Activated naive CD4-positive, alpha-beta T cell treated with anti-CD3 and anti-CD28 coated beads, Interleukin-2, amount 10 ng/mL, durations not matched to agents 7 days and 5 days (primary cell): Measurements from ENCODE around the gene COX5A.
"Not testable (repeated sequence)": the region's sequence is repeated elsewhere in the genome, so short reads cannot be mapped to it uniquely, and the experiment has no call there.

Source experiments
- CTCF ChIA-PET: fragments of 350-600 bp; sonication (Branson Sonifier 250); formaldehyde crosslinking; loops from one replicate; lab custom pipeline; 2021; ENCODE audit warnings: antibody characterized with exemption; lab: Charles Lee
- DNase-seq: peaks from one replicate; pipeline ENCODE4 v3.0.0-alpha.2; 2020
- H3K27ac Mint-ChIP-seq: one replicate; pipeline ENCODE4 v1.8.0; 2021; ENCODE audit warnings: mild to moderate bottlenecking, moderate library complexity, mixed read lengths
- H3K27me3 Mint-ChIP-seq: one replicate; pipeline ENCODE4 v1.8.0; 2021; ENCODE audit warnings: mild to moderate bottlenecking, mixed read lengths
- H3K36me3 Mint-ChIP-seq: one replicate; pipeline ENCODE4 v1.8.0; 2021; ENCODE audit warnings: mixed read lengths
- H3K4me1 Mint-ChIP-seq: one replicate; pipeline ENCODE4 v1.8.0; 2021; ENCODE audit warnings: mixed read lengths
- H3K4me3 Mint-ChIP-seq: one replicate; pipeline ENCODE4 v1.8.0; 2021; ENCODE audit warnings: mild to moderate bottlenecking, moderate library complexity, mixed read lengths
- H3K9me3 Mint-ChIP-seq: one replicate; pipeline ENCODE4 v1.8.0; 2021; ENCODE audit warnings: mixed read lengths

Gene COX5A

DNA sequence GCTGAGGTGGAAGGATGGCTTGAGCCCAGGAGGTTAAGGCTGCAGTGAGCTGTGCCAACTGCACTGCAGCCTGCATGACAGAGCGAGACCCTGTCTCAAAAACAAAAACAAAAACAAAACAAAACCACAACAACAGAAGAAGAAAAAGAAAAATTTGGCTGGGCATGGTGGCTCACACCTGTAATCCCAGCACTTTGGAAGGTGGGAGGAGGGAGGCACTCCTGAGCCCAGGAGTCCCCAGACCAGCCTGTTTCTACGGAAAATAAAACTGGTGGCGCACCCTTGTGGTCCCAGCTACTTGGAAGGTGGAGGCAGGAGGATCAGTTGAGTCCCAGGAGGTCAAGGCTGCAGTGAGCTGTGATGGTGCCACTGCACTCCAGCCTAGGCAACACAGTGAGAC is 2.7 kb downstream of the COX5A start:
- Mint-ChIP-seq H3K36me3 (peaks cover 14% of the 10 kb centered on the region), H3K4me1 (peaks cover 41% of the 10 kb centered on the region), H3K4me3 (peak overlapping the region; percentile 38), H3K27ac (peak overlapping the region; percentile 77)
- not testable (repeated sequence) for DNase-seq, H3K9me3 Mint-ChIP-seq, H3K27me3 Mint-ChIP-seq
- CTCF ChIA-PET = interaction anchor here (1.8 kb wide), 1 partner anchor 31 kb away, joined by 5 read pairs; no protein-coding TSS in a partner anchor

DNA sequence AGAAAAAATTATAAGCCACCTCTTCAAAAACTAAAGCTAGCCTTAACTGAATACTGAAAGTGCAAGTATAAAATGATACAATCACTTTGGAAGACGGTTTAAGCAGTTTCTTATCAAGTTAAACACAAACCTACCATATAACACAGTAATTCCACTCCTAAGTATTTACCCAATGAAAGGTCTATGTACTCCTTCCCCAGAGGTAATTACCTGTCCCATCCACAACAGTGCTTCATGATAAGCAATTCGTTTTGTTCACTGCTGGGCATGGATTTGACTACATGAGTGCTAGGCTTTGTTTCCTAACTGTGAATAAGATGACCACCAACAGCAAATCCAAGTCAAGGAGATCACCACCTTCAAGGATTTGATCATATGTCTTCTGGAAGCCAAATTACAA is 4.3 kb downstream of the COX5A start:
- Mint-ChIP-seq H3K36me3 (peaks cover 20% of the 10 kb centered on the region), H3K9me3 (no peaks in the 10 kb centered on the region), H3K27ac (no peak overlapping the region), H3K4me3 (no peak overlapping the region), H3K4me1 (peaks cover 41% of the 10 kb centered on the region), H3K27me3 (no peaks in the 10 kb centered on the region)
- no peak for DNase-seq
- CTCF ChIA-PET = interaction anchor here (0.7 to 1.8 kb wide), 4 partner anchors 23 to 152 kb away, joined by 3 to 5 read pairs (median 4); partner anchors contain the start of gene RPP25

DNA sequence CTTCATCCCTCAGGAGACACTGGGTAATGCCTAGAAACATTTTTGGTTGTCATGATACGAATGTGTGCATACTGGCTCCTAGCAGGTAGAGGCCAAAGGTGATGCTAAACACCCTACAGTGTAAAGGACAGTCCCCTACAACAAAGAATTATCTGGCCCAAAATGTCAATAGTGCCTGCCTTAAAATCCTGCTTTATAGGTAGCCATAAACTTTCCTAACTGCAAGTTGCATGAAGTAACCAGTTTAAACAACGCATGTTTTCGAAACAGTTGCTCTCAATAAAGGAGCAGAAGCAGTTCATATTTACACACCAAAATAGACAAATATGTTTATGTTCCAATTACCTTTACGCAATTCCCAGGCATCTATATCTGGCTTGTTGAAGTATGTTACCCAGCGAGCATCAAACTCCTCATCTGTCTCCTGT is 9.1 kb downstream of the COX5A start:
- peaks cover 30% of the 10 kb centered on the region for H3K36me3 Mint-ChIP-seq

DNA sequence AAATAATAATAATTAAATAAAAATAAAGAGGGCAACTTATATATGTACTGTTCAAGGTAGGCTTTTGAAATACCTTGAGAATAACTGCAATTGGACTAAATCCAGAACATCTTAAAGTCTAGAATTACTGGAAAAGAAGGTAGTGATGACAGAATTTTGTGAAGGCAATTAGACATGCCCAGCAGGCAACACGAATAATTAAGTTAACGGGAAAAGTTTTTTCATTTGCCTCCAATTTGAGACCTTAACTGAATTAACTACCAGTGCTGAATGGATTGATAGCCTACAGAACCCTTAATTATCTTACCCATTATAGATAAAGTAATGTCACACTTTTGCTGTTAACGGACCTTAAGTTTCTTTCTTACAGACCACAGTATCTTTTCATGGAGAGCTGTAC is 13.3 kb downstream of the COX5A start:
- H3K9me3 Mint-ChIP-seq = no peaks in the 10 kb centered on the region

More for the DNA sequence above, 9.1 kb downstream of the COX5A start:
- CTCF ChIA-PET = no interaction called here
- no peaks in the 10 kb centered on the region for H3K27me3 Mint-ChIP-seq
- H3K4me3 Mint-ChIP-seq = no peak overlapping the region
- H3K9me3 Mint-ChIP-seq = no peaks in the 10 kb centered on the region
- peaks cover 10% of the 10 kb centered on the region for H3K4me1 Mint-ChIP-seq
- H3K27ac Mint-ChIP-seq = no peak overlapping the region
- no peak for DNase-seq

DNA sequence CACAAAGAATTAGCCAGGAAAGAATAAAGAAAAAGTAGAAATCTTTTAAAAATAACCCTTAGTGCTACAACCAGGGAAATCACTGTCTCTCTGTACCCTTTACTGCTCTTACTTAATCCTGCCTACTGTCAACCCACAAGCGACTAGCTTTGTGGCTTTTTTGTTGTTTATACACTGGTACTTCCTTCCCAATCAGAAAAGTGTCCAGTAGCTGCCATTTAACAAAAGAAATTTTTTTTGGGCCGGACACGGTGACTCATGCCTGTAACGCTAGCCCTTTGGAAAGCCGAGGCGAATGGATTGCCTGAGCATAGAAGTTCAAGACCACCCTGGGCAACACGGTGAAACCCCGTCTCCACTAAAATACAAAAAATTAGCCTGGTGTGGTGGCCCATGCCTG is 17.4 kb downstream of the COX5A start:
- Mint-ChIP-seq H3K4me1 (no peaks in the 10 kb centered on the region), H3K27me3 (no peaks in the 10 kb centered on the region), H3K36me3 (peaks cover 50% of the 10 kb centered on the region), H3K27ac (no peak overlapping the region), H3K9me3 (no peaks in the 10 kb centered on the region), H3K4me3 (no peak overlapping the region)
- DNase-seq = no peak
- CTCF ChIA-PET = interaction anchor here (3.2 kb wide), 1 partner anchor 19 kb away, joined by 10 read pairs; no protein-coding TSS in a partner anchor

More for the DNA sequence above, 13.3 kb downstream of the COX5A start:
- Mint-ChIP-seq H3K27me3 (no peaks in the 10 kb centered on the region), H3K36me3 (peaks cover 50% of the 10 kb centered on the region), H3K4me1 (no peaks in the 10 kb centered on the region), H3K27ac (no peak overlapping the region), H3K4me3 (no peak overlapping the region)
- DNase-seq = no peak
- CTCF ChIA-PET = interaction anchor here (0.7 to 0.8 kb wide), 2 partner anchors 9 to 23 kb away, joined by 3 to 5 read pairs; no protein-coding TSS in a partner anchor

DNA sequence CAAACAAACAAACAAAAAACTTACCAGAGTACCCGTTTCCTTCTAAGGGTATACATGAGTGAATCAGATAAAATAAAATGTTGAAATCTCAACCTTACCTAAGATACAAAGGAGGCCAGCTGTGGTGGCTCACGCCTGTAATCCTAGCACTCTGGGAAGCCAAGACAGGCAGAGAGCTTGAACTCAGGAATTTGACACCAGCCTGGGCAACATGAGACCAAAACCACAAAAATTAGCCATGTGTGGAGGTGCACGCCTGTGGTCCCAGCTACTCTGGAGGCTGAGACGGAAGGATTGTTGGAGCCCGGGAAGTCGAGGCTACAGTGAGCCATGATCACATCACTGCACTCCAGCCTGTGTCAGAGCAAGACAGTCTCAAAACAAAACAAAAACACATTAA is 20.2 kb downstream of the COX5A start:
- H3K4me1 Mint-ChIP-seq = no peaks in the 10 kb centered on the region
- no peak for DNase-seq
- no peak overlapping the region for H3K4me3 Mint-ChIP-seq
- no peaks in the 10 kb centered on the region for H3K27me3 Mint-ChIP-seq
- CTCF ChIA-PET = interaction anchor here (3.2 kb wide), 1 partner anchor 16 kb away, joined by 10 read pairs; no protein-coding TSS in a partner anchor
- peaks cover 42% of the 10 kb centered on the region for H3K36me3 Mint-ChIP-seq
- H3K9me3 Mint-ChIP-seq = no peaks in the 10 kb centered on the region
- no peak overlapping the region for H3K27ac Mint-ChIP-seq

DNA sequence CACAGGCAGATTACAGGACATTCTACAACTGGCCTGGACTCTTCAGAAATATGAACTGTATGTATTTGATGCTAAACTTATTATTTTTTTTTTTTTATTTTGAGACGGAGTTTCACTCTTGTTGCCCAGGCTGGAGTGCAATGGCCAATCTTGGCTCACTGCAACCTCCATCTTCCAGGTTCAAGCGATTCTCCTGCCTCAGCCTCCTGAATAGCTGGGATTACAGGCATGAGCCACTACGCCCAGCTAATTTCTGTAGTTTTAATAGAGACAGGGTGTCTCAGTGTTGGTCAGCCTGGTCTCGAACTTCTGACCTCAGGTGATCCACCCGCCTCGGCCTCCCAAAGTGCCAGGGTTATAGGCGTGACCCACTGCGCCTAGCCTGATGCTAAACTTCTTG is 24.1 kb downstream of the COX5A start:
- CTCF ChIA-PET = interaction anchor here (0.8 kb wide), 1 partner anchor 10 kb away, joined by 3 read pairs; no protein-coding TSS in a partner anchor
- H3K27me3 Mint-ChIP-seq, H3K4me3 Mint-ChIP-seq, DNase-seq, H3K9me3 Mint-ChIP-seq, H3K27ac Mint-ChIP-seq, H3K4me1 Mint-ChIP-seq: not testable (repeated sequence)
- peaks cover 23% of the 10 kb centered on the region for H3K36me3 Mint-ChIP-seq

DNA sequence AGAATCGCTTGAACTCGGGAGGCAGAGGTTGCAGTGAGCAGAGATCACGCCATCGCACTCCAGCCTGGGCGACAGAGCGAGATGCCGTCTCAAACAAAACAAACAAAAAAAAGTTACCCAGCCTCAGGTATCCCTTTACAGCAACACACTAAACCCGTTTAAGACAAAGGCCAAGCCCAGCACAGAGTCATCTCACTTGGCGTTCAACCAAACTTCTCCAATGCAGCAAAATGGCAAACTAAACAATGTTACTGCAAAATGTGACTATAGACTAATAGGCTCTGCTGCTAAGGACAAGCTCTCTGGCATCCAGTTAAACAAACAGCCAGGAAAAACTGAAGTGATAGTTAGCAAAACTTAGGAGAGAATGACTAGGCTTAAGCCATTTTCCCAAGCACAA is 24.8 kb downstream of the COX5A start:
- Mint-ChIP-seq H3K36me3 (peaks cover 18% of the 10 kb centered on the region), H3K4me1 (no peaks in the 10 kb centered on the region), H3K9me3 (no peaks in the 10 kb centered on the region), H3K4me3 (no peak overlapping the region), H3K27ac (no peak overlapping the region), H3K27me3 (no peaks in the 10 kb centered on the region)
- CTCF ChIA-PET = no interaction called here
- no peak for DNase-seq

DNA sequence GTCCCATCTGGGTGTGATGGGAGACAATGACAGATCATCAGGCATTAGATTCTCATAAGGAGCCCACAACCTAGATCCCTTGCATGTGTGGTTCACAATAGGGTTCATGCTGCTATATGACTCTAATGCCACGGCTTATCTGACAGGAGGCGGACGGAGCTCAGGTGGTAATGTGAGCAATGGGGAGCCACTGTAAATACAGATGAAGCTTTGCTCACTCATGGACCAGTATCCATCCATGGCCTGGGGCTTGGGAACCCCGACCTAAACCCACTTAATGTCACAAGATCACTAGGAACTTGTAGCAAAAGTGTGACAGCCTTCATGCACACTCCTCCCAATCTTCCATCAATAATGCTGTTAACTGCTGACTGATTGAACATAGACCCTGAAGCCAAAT is 29.2 kb downstream of the COX5A start:
- peaks cover 32% of the 10 kb centered on the region for H3K4me1 Mint-ChIP-seq
- peaks cover 35% of the 10 kb centered on the region for H3K36me3 Mint-ChIP-seq
- no peaks in the 10 kb centered on the region for H3K27me3 Mint-ChIP-seq
- CTCF ChIA-PET = interaction anchor here (1.1 kb wide), 1 partner anchor 8 kb away, joined by 3 read pairs; no protein-coding TSS in a partner anchor
- H3K4me3 Mint-ChIP-seq = no peak overlapping the region
- no peaks in the 10 kb centered on the region for H3K9me3 Mint-ChIP-seq
- no peak for DNase-seq
- H3K27ac Mint-ChIP-seq = no peak overlapping the region

DNA sequence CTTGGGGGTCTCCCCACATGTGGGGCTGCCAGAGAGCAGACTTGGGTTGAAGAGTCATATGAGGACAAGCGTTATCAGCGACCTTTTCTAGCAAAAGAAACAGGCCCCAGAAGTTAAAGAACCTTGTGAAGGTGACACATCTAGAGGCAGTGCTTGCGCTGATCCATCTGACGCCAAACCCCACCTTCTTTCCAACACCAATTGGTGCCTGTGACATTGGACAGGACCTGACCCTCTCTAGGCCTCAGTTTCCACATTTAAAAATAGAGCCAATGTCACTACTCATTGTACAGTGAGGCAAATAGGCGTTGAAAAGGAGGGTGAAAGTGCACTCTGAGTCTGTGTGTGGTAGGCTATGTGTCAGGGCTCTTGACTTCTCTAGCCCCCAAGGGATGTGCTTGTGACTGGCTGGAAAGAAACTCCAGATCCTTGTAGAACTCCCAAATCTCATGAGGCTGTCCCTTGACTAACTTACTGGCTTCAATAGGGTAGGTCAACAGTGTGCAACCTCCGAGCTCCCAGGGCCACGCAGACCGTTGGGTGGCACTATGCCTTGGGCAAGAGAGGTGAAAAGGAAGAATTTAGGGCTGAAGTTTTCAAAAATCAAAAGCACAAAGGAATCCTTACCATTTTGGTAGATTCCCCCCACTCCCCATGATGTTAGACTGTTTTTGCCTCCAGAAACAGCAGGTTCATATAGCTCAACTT is 30.6 kb downstream of the COX5A start:
- Mint-ChIP-seq H3K27me3 (no peaks in the 10 kb centered on the region), H3K36me3 (peaks cover 38% of the 10 kb centered on the region), H3K4me3 (peak overlapping the region; percentile 99), H3K9me3 (no peaks in the 10 kb centered on the region), H3K27ac (peak overlapping the region; percentile 94), H3K4me1 (peaks cover 38% of the 10 kb centered on the region)
- CTCF ChIA-PET = interaction anchor here (0.7 to 2.1 kb wide), 6 partner anchors 18 to 136 kb away, joined by 3 to 11 read pairs (median 3); partner anchors contain the start of gene MPI
- no peak for DNase-seq

DNA sequence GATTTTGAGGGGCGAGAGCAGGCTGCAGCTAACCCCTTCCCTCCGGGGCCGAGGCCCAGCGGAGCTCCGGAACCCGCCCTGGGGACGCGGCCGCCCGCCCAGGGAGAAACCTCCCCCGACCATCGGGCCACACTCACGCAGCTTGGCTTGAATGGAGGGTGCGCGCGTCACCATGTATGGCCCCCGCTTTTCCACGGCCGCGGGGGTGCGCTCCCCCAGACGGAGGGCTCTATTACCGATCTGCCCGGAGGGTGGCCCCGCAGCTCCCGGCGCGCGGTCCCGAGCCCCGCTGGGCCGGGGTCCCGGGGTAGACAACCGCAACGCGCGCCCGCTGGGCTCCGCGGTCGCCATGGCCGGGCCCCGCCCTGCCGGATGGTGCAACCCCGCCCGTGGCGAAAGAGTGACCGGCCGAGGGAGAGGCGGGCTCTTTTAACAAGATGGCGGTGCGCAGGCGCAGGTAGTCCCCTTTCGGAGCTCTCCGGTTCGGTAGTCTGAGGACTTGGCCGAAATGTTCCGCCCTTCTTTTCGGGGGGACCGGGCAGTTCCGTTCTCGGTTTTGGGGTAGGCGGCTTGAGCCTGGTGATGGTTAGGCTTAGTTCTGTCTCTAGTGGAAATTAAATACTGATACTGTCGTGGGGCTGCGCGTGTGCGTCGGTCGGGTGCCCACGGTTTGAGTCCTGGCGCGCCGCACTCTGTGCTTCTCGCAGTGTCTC is 31.3 kb downstream of the COX5A start, which contains the start of gene FAM219B:
TSS of gene FAM219B (minus strand) at position 402 of the 713 bp plus-strand sequence. CDS start at position 351, 51 bp downstream.
- CTCF ChIA-PET = interaction anchor here (0.7 to 2.1 kb wide), 6 partner anchors 17 to 135 kb away, joined by 3 to 11 read pairs (median 4); partner anchors contain the start of gene MPI
- Mint-ChIP-seq H3K27me3 (no peaks in the 10 kb centered on the region), H3K4me3 (peak within 1 kb of the TSS; percentile 99), H3K27ac (peak within 1 kb of the TSS; percentile 94), H3K36me3 (peaks cover 37% of the 10 kb centered on the region), H3K4me1 (peaks cover 44% of the 10 kb centered on the region), H3K9me3 (no peaks in the 10 kb centered on the region)
- peak; percentile 85 for DNase-seq

DNA sequence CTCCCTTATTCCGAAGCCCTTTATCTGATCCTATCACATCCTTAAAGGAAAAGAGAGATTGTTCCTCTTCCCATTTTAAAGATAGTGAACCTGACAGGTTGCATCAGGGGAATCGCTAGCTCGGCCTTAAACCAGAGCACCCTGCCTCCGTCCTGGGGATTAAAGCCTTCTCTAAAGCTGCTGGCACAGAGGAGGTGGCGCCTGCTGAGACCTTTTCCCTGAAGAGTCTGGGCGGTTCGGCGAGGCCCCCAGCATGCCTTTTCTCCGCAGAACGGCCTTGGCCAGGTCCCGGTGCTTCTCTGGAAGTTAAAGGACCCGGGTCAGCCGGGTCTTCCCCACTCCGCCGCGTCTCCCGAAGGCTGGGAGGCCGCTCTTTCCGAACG is 31.8 kb downstream of the COX5A start:
- H3K4me3 Mint-ChIP-seq = peak overlapping the region; percentile 99
- H3K4me1 Mint-ChIP-seq = peaks cover 48% of the 10 kb centered on the region
- CTCF ChIA-PET = interaction anchor here (1.0 to 2.1 kb wide), 5 partner anchors 16 to 135 kb away, joined by 3 to 11 read pairs (median 4); partner anchors contain the start of gene MPI

DNA sequence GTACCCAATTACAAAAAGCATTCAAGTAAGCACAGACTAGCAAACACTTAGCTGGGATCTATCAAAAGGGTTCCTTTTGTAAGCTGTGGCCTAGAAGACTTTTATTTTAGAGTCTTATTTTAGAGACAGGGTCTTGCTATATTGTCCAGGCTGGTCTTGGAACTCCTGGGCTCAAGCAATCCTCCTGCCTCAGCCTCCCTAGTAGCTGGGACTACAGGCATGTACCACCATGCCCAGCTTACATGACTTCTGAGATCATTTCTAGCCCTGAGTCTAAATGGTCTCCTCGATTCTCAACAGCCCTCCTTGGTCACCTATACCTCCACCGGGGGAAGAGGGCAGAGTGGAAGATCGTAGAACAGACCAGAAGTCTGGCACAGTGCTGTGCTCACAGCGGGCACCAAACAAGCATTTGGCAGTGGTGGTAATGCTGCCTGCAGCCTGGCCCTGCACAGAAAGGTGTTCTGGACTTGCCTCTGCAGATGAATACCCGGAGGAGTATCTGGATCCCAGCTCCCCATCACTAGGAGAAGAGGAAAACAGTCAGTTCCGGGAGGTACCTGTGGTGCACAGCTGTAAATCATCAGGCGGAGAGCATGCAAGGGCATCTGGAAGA is 33.6 kb downstream of the COX5A start:
- Mint-ChIP-seq H3K9me3 (no peaks in the 10 kb centered on the region), H3K27me3 (no peaks in the 10 kb centered on the region), H3K36me3 (peaks cover 46% of the 10 kb centered on the region), H3K4me3 (peak overlapping the region; percentile 99), H3K27ac (no peak overlapping the region), H3K4me1 (peaks cover 52% of the 10 kb centered on the region)
- CTCF ChIA-PET = interaction anchor here (0.8 to 5.5 kb wide), 6 partner anchors 9 to 134 kb away, joined by 3 to 73 read pairs (median 4); partner anchors contain the start of gene COX5A
- DNase-seq = no peak

More for the DNA sequence above, 31.8 kb downstream of the COX5A start:
- H3K27ac Mint-ChIP-seq = peak overlapping the region; percentile 82
- no peaks in the 10 kb centered on the region for H3K9me3 Mint-ChIP-seq
- no peaks in the 10 kb centered on the region for H3K27me3 Mint-ChIP-seq
- DNase-seq = peak; percentile 45
- H3K36me3 Mint-ChIP-seq = peaks cover 37% of the 10 kb centered on the region
